ENCODE data around the gene MSL1. TPM values are rescaled to one million over a fixed set of nuclear protein-coding genes. Genes with fewer than 3 reads are reported as not detected.

The MSL1 gene
- total and polyA plus RNA-seq, 2 of the 13 experiments (the other 11 are each of a cell fraction or from before 2014, with no cell fraction given): 63.8 to 88.5 TPM

GRCh38 chr17:40130352-40131042, 8.7 kb downstream of the MSL1 start:
- no peak overlapping the region for H2AFZ ChIP-seq (ENCODE audit: low read length)
- no peak overlapping the region for H3K9ac ChIP-seq (ENCODE audit: insufficient read depth, low read depth, low read length)
- in situ Hi-C loops (cut with HindIII; ENCODE audit: extremely low pct_ligation_motif_present, low pct_unique_long_range_greater_than_20kb) (no loop called here), intact Hi-C loops (cut with micrococcal nuclease; ENCODE audit: unreplicated experiment) (no loop called here)
- 91% methylated on average over 7 of the region's 7 CpGs for WGBS (ENCODE audit: low lambda C conversion rate)
- H3K79me2 ChIP-seq (ENCODE audit: insufficient read depth, low read length): peaks cover 12% of the 10 kb centered on the region
- no TSS peak for BruUV-seq (replicated peaks)
- ChIA-PET POLR2A (interaction anchor here (4.9 to 8.8 kb wide), 2 partner anchors 9 to 17 kb away, joined by 36 to 62 read pairs; partner anchors contain the start of gene CASC3), CTCF (ENCODE audit: low intra/inter-chr PET ratio, low total read pairs) (no interaction called here)
- H4K20me1 ChIP-seq (ENCODE audit: insufficient read depth, low read length): peaks cover 3% of the 10 kb centered on the region
- DNase-seq (ENCODE audit: low spot score): no peak
- TF ChIP-seq MEIS2 (CRISPR knock-in tag; IDR thresholded peaks at IDR 0.05): no peak
- no peak for TF ChIP-seq PTBP1 (IDR thresholded peaks at IDR 0.05; ENCODE audit: low read depth, low read length, poor library complexity, severe bottlenecking)
- TF ChIP-seq, protein P1, sequence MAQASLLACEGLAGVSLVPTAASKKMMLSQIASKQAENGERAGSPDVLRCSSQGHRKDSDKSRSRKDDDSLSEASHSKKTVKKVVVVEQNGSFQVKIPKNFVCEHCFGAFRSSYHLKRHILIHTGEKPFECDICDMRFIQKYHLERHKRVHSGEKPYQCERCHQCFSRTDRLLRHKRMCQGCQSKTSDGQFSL (CRISPR knock-in tag; IDR thresholded peaks at IDR 0.05): no peak
- TF ChIP-seq ZSCAN9 (CRISPR knock-in tag; IDR thresholded peaks at IDR 0.05; ENCODE audit: borderline replicate concordance): no peak
- 0 out of 2 replicates have a peak, but pooled peaks have one; percentile 28 for TF ChIP-seq SSRP1 (CRISPR knock-in tag; IDR thresholded peaks at IDR 0.05)
- 0 out of 2 replicates have a peak, but pooled peaks have one; percentile 8 for TF ChIP-seq CEBPG (CRISPR knock-in tag; IDR thresholded peaks at IDR 0.05)
- TF ChIP-seq RBM22 (optimal IDR thresholded peaks at IDR 0.05; ENCODE audit: low read length): peak; percentile 89
- TF ChIP-seq ZNF704 (CRISPR knock-in tag; IDR thresholded peaks at IDR 0.05; ENCODE audit: borderline replicate concordance): no peak
- TF ChIP-seq KLF11 (CRISPR knock-in tag; IDR thresholded peaks at IDR 0.05): no peak
- peak; percentile 46; the same call in 1 of the 2 replicates for TF ChIP-seq POLR2G (IDR thresholded peaks at IDR 0.05; ENCODE audit: low read depth, low read length)
- peak; percentile 78 for TF ChIP-seq CEBPB (IDR thresholded peaks at IDR 0.05; ENCODE audit: borderline replicate concordance, low read depth, low read length)
- TF ChIP-seq ZNF747 (CRISPR knock-in tag; IDR thresholded peaks at IDR 0.05; ENCODE audit: borderline replicate concordance): no peak
- TF ChIP-seq RFX1 (IDR thresholded peaks at IDR 0.05): peak; percentile 40
- H3K36me3 ChIP-seq (replicated peaks in 1 of 2; ENCODE audit: control insufficient read depth in 1 of 2, insufficient read depth in 2 of 2, low read length in 2 of 2): peaks cover 34 to 87% of the 10 kb centered on the region in 2 experiments
- peak overlapping the region; percentile 3 for H3K27ac ChIP-seq (ENCODE audit: extremely low read length, insufficient read depth, low read length)
- FAIRE-seq: no peak
- H3K4me3 ChIP-seq (replicated peaks in 1 of 3; ENCODE audit: insufficient read depth in 1 of 3, low read depth in 2 of 3, low read length in 3 of 3): no peak overlapping the region
- peaks cover 23% of the 10 kb centered on the region for H3K4me1 ChIP-seq (ENCODE audit: insufficient read depth, low read length)
- H3K4me2 ChIP-seq (ENCODE audit: low read depth, low read length): no peak overlapping the region
- ATAC-seq: no peak
- no peaks in the 10 kb centered on the region for H3K9me3 ChIP-seq (ENCODE audit: low read length)
- no peaks in the 10 kb centered on the region for H3K27me3 ChIP-seq (ENCODE audit: control insufficient read depth in 1 of 2, insufficient read depth in 2 of 2, low read length in 2 of 2)
